Common myeloid progenitor, CD34-positive (primary cell): Measurements from ENCODE around the gene MAPK12.
A peak's percentile ranks its signal among the peaks of the same experiment; 100 is the strongest.
"Not testable (repeated sequence)": the region's sequence is repeated elsewhere in the genome, so short reads cannot be mapped to it uniquely, and the experiment has no call there.

Source experiments
- CTCF ChIA-PET: fragments of 350-600 bp; sonication (Branson Sonifier 250); formaldehyde crosslinking; loops from one replicate; lab custom pipeline; 2021; ENCODE audit warnings: antibody characterized with exemption; lab: Charles Lee
- POLR2A ChIA-PET: fragments of 350-600 bp; sonication (Branson Sonifier 250); formaldehyde crosslinking; loops from one replicate; lab custom pipeline; 2021; ENCODE audit warnings: antibody characterized with exemption; lab: Charles Lee
- DNase-seq, 3 donors: peaks; one replicate each; pipeline versions ENCODE4 v3.0.0 to v3.0.0-alpha.2; 2013
- H3K27ac ChIP-seq, 2 experiments: 1 replicate in 1 of 2; 2 replicates in 1 of 2; pipeline ENCODE4 v1.7.0; 2013; ENCODE audit warnings: inconsistent platforms in 2 of 2, low read length in 2 of 2, mild to moderate bottlenecking in 2 of 2, low read depth in 1 of 2, moderate library complexity in 1 of 2; ENCODE audit not compliant: severe bottlenecking in 2 of 2, insufficient read depth in 1 of 2, poor library complexity in 1 of 2
- H3K27me3 ChIP-seq, 5 experiments: replicated peaks in 2 of 5; 1 replicate in 3 of 5; 2 replicates in 2 of 5; pipeline versions ENCODE4 v1.6.1 to v1.7.0; 2013; ENCODE audit warnings: low read length in 4 of 5, mild to moderate bottlenecking in 2 of 5, moderate library complexity in 2 of 5, inconsistent platforms in 1 of 5; ENCODE audit not compliant: insufficient read depth in 5 of 5, control insufficient read depth in 4 of 5
- H3K36me3 ChIP-seq, 4 experiments: 1 replicate in 2 of 4; 2 replicates in 2 of 4; pipeline versions ENCODE4 v1.6.1 to v1.7.0; 2013; ENCODE audit warnings: low read length in 3 of 4, control low read depth in 1 of 4, mild to moderate bottlenecking in 1 of 4; ENCODE audit not compliant: control insufficient read depth in 4 of 4, insufficient read depth in 4 of 4
- H3K4me1 ChIP-seq, 4 experiments: 1 replicate in 3 of 4; 2 replicates in 1 of 4; pipeline versions ENCODE4 v1.6.1 to v1.7.1; 2013; ENCODE audit warnings: low read length in 3 of 4, mild to moderate bottlenecking in 3 of 4, control low read depth in 1 of 4, inconsistent platforms in 1 of 4, moderate library complexity in 1 of 4; ENCODE audit not compliant: control insufficient read depth in 4 of 4, insufficient read depth in 4 of 4; ENCODE audit errors: control extremely low read depth in 1 of 4
- H3K4me3 ChIP-seq, 7 experiments: 1 replicate in 4 of 7; 2 replicates in 3 of 7; pipeline versions ENCODE4 v1.5.1 to v1.7.0; 2013; ENCODE audit warnings: mild to moderate bottlenecking in 7 of 7, low read length in 6 of 7, moderate library complexity in 6 of 7, inconsistent platforms in 2 of 7, low read depth in 2 of 7, control low read depth in 1 of 7; ENCODE audit not compliant: insufficient read depth in 4 of 7, control insufficient read depth in 1 of 7; ENCODE audit errors: extremely low read depth in 1 of 7
- H3K9me3 ChIP-seq, 5 experiments: 1 replicate in 4 of 5; 2 replicates in 1 of 5; pipeline versions ENCODE4 v1.6.1 to v1.7.1; 2013; ENCODE audit warnings: low read length in 4 of 5, mild to moderate bottlenecking in 2 of 5, inconsistent platforms in 1 of 5, low read depth in 1 of 5, moderate library complexity in 1 of 5; ENCODE audit not compliant: control insufficient read depth in 4 of 5, insufficient read depth in 2 of 5; ENCODE audit errors: control extremely low read depth in 1 of 5
- WGBS: methylation state at CpG from one replicate; pipeline ENCODE4 v1.1.5; 2013; ENCODE audit not compliant: insufficient coverage; 5-methylcytosine and 5-hydroxymethylcytosine counted together

Gene MAPK12

GRCh38 chr22:50273781-50274180 lies 12.3 kb upstream of the MAPK12 start:
- CTCF ChIA-PET: interaction anchor here (0.7 to 6.5 kb wide), 11 partner anchors 10 to 197 kb away, joined by 3 to 120 read pairs (median 6); partner anchors contain the start of genes DENND6B, HDAC10 and PLXNB2
- H3K9me3 ChIP-seq, H3K4me3 ChIP-seq, POLR2A ChIA-PET, DNase-seq, H3K27ac ChIP-seq: not testable (repeated sequence)
- Histone ChIP-seq H3K27me3 (peaks cover 0 to 14% (median 3%) of the 10 kb centered on the region in 5 experiments), H3K36me3 (peaks cover 0 to 39% (median 24%) of the 10 kb centered on the region in 4 experiments), H3K4me1 (peaks cover 0 to 37% (median 29%) of the 10 kb centered on the region in 4 experiments)
- 99% methylated on average over 7 of the region's 10 CpGs for WGBS

GRCh38 chr22:50273352-50273751 lies 11.9 kb upstream of the MAPK12 start:
- 60% methylated on average over 3 of the region's 11 CpGs for WGBS
- Histone ChIP-seq H3K27me3 (peaks cover 0 to 14% (median 4%) of the 10 kb centered on the region in 5 experiments), H3K36me3 (peaks cover 0 to 34% (median 22%) of the 10 kb centered on the region in 4 experiments), H3K4me1 (peaks cover 0 to 42% (median 33%) of the 10 kb centered on the region in 4 experiments)
- CTCF ChIA-PET: interaction anchor here (0.7 to 6.5 kb wide), 10 partner anchors 10 to 197 kb away, joined by 3 to 120 read pairs (median 8); partner anchors contain the start of genes DENND6B, HDAC10 and PLXNB2
- H3K9me3 ChIP-seq, H3K4me3 ChIP-seq, DNase-seq, POLR2A ChIA-PET, H3K27ac ChIP-seq: not testable (repeated sequence)

GRCh38 chr22:50272044-50272802 lies 10.7 kb upstream of the MAPK12 start:
- no peak overlapping the region for H3K27ac ChIP-seq
- POLR2A ChIA-PET: interaction anchor here (0.6 to 0.8 kb wide), 2 partner anchors 25 to 94 kb away, joined by 4 to 5 read pairs; no protein-coding TSS in a partner anchor
- 48% methylated on average over 22 of the region's 26 CpGs for WGBS
- CTCF ChIA-PET: interaction anchor here (0.8 to 6.5 kb wide), 13 partner anchors 9 to 223 kb away, joined by 3 to 120 read pairs (median 5); partner anchors contain the start of genes DENND6B, HDAC10 and PLXNB2
- H3K9me3 ChIP-seq: peaks cover 0 to 8% (median 0%) of the 10 kb centered on the region in 5 experiments
- peaks cover 0 to 47% (median 39%) of the 10 kb centered on the region in 4 experiments for H3K4me1 ChIP-seq
- H3K4me3 ChIP-seq: peak overlapping the region in 1 of 7 experiments; percentile 80
- H3K36me3 ChIP-seq: peaks cover 0 to 23% (median 14%) of the 10 kb centered on the region in 4 experiments
- DNase-seq: no peak
- peaks cover 0 to 14% (median 4%) of the 10 kb centered on the region in 5 experiments for H3K27me3 ChIP-seq

- Histone ChIP-seq H3K27me3 (peaks cover 0 to 14% (median 4%) of the 10 kb centered on the region in 5 experiments), H3K9me3 (peaks cover 0 to 15% (median 0%) of the 10 kb centered on the region in 5 experiments), H3K36me3 (peaks cover 0 to 21% (median 12%) of the 10 kb centered on the region in 4 experiments), H3K27ac (no peak overlapping the region), H3K4me1 (peaks cover 0 to 47% (median 39%) of the 10 kb centered on the region in 4 experiments), H3K4me3 (peak overlapping the region in 6 of 7 experiments; percentile 30 to 80 (median 66))
- ChIA-PET CTCF (interaction anchor here (1.3 to 6.5 kb wide), 6 partner anchors 8 to 70 kb away, joined by 3 to 120 read pairs (median 18); partner anchors contain the start of genes DENND6B, HDAC10 and PLXNB2), POLR2A (no interaction called here)
- DNase-seq: peak; percentile 43 to 57 (median 51)
- WGBS: under 1% methylated on average over 25 of the region's 45 CpGs
These were observed 10.1 kb upstream of the MAPK12 start for GRCh38 chr22:50271519-50271970.

GRCh38 chr22:50270666-50271394 lies 9.3 kb upstream of the MAPK12 start:
- ChIA-PET CTCF (interaction anchor here (3.2 to 3.8 kb wide), 2 partner anchors 7 to 35 kb away, joined by 10 to 15 read pairs; partner anchors contain the start of gene PLXNB2), POLR2A (no interaction called here)
- under 1% methylated on average over 42 of the region's 53 CpGs for WGBS
- Histone ChIP-seq H3K4me3 (peak overlapping the region; percentile 42 to 80 (median 64)), H3K36me3 (peaks cover 0 to 16% (median 10%) of the 10 kb centered on the region in 4 experiments), H3K27me3 (peaks cover 0 to 14% (median 4%) of the 10 kb centered on the region in 5 experiments), H3K27ac (no peak overlapping the region), H3K9me3 (peaks cover 0 to 9% (median 0%) of the 10 kb centered on the region in 5 experiments), H3K4me1 (peaks cover 0 to 47% (median 39%) of the 10 kb centered on the region in 4 experiments)
- peak; percentile 39 to 69 (median 55) for DNase-seq

GRCh38 chr22:50269970-50270665 lies 8.6 kb upstream of the MAPK12 start, which contains the start of gene MAPK11:
TSS of gene MAPK11 (minus strand) at chr22:50270380. CDS start at chr22:50270292, 88 bp downstream.
- H3K4me1 ChIP-seq: peaks cover 0 to 47% (median 39%) of the 10 kb centered on the region in 4 experiments
- H3K27me3 ChIP-seq: peaks cover 0 to 14% (median 4%) of the 10 kb centered on the region in 5 experiments
- peak in 2 of 3 donors; percentile 36 to 48 for DNase-seq
- H3K27ac ChIP-seq: no peak within 1 kb of the TSS
- ChIA-PET POLR2A (no interaction called here), CTCF (no interaction called here)
- H3K36me3 ChIP-seq: peaks cover 0 to 9% (median 5%) of the 10 kb centered on the region in 4 experiments
- H3K4me3 ChIP-seq: peak within 1 kb of the TSS; percentile 42 to 80 (median 64)
- WGBS: 0% methylated on average over 55 of the region's 92 CpGs
- H3K9me3 ChIP-seq: peaks cover 0 to 8% (median 0%) of the 10 kb centered on the region in 5 experiments
